Muscle of back (tissue), 13 donors: ENCODE measurements around the gene NYAP1. TPM values are rescaled to one million over a fixed set of nuclear protein-coding genes. Genes with fewer than 3 reads are reported as not detected.
"Not testable (repeated sequence)": the region's sequence is repeated elsewhere in the genome, so short reads cannot be mapped to it uniquely, and the experiment has no call there.

Source experiments
- DNase-seq, 3 donors: peaks; one replicate each; pipeline versions ENCODE4 v3.0.0 to v3.0.0-alpha.2; 2013
- long read RNA-seq, 9 donors: transcript quantifications; one replicate each; lab custom pipeline, GENCODE V29; 2026
- polyA plus RNA-seq, 10 donors: library from polyadenylated mRNA; unstranded; fragments of 120-200 nt; gene quantifications; one replicate each; pipeline ENCODE4 v1.2.1, GENCODE V29; 2013; ENCODE audit not compliant: insufficient read length in 10 of 10

Gene NYAP1
- polyA plus RNA-seq = 1 to 10 TPM; 1.1 to 3.4 (median 1.7) TPM
- long read RNA-seq, donor 1 = 0 reads
- long read RNA-seq, donor 2 = 0 reads
- long read RNA-seq, donor 3 = 0 reads
- long read RNA-seq, donor 4 = 0 reads
- long read RNA-seq, donor 5 = 0 reads
- long read RNA-seq, donor 6 = 0 reads
- long read RNA-seq, donor 7 = 0 reads
- long read RNA-seq, donor 8 = 0 reads
- long read RNA-seq, donor 9 = 0 reads

DNA sequence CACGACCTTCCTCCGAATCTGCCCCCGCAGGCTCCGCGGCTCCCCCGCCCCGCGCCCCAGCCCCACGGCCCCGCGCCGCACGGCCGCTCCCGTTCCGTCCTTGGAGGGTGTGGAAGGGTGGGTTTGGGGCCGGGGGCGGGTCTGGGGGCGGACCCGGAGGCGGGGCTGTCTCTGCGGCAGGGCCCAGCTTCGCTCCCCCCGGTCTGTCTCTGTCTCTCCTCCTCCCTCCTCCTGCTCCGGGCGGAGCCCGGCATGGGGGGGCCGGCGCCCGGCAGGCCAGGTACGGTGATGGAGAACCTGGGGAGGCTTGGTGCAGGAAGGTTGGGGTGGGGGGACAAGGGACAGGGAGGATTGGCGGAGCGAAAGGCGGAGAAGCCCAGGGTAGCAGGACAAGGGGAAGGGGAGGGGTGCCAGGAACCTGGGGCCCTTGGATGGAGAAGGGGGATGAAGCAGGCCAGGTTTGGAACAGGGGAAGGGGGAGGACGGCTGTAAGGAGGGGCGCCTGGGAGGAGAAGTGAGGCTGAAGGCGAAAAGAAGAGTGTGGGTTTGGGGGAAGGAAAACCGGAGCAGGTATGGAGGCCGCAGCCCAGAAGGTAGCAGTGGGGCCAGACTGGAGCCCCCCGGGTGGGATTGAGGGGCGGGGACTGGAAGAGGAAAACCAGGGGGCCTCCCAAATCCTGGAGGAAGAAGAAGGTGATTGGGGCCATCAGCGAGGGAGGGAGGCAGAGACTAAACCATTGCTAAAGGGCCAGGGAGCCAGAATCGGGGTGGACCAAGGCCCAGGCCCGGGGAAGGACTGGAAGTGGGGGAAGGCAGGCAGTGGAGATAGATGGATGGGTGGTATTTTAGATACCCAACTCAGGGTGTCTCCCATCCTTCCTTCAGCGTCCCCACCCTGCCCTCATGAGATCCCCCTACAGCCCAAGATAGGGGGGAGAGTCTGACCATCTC is at the start of gene NYAP1:
Gene NYAP1, plus strand, starts transcription at position 206 of the 951 bp plus-strand sequence. CDS start 1,385 bp downstream, outside the sequence.
- peak in 2 of 3 donors; percentile 81 to 90 for DNase-seq

- no peak for DNase-seq
These were observed 49.2 kb upstream of the NYAP1 start for GRCh38 chr7:100434297-100435144.

DNA sequence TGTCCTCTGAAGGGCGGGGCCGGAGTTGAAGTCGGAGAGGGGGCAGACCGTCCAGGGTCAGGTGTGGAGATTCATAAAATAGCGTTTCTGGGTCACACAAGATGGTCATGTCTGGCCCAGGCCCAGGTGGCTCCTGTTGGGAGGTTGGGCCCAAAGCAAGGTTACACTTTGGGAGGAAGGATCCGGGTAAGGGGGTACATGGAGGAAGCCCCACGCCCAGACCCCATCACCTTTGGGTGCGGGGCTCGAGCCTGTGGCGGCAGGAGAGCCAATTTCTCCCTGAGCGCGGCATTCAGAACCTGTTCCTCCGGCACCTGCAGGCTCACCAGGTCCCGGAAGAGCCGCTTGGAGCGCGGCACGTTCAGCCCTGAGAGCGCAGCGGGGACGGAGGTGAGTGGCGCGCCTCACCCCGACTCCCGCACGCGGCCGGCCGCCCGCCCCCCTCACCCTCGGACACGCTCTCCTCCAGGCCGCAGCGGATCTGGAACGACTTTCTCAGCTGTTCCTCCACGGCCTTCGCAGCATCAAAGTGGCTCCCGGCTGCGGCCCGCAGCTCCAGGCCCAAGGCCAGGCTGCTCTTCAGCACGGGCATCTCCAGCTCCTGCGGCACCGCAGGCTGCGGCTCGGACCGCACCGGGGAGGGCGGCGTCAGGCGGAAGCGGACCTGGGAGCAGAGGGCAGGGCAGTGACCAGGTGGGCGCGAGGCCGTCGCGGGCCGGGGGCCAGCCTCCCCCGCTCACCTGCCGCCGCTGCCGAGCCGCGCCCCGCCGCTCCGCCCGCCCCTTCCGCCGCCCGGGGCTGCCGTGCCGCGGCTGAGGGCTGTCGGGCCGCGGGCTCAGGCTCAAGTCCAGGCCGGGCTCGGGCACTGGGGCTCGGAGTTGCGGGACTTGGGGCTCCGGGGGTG is 48.1 kb upstream of the NYAP1 start:
- DNase-seq = peak in 2 of 3 donors; percentile 34 to 77

- DNase-seq = peak in 1 of 3 donors; percentile 22
These were observed 46.3 kb upstream of the NYAP1 start for GRCh38 chr7:100437150-100438100.

DNA sequence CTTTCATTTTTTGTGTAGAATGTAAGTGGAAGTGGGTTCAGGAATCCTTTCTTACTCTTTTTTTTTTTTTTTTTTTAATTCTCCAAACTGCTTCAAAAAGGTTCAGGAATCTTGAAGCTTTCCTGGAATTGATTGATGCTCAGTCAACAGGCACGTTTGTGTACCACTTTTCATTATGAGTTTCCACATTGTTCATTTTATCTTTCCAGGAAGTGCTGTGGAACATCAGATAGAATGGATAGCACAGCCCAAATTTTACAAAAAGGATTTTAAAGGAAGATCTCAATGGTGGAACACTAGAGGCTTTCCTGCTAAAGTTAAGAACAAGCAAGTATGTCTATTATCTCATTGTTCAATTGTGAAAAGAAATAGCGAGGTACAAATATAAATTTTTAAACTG is 45.6 kb upstream of the NYAP1 start:
- no peak for DNase-seq

DNA sequence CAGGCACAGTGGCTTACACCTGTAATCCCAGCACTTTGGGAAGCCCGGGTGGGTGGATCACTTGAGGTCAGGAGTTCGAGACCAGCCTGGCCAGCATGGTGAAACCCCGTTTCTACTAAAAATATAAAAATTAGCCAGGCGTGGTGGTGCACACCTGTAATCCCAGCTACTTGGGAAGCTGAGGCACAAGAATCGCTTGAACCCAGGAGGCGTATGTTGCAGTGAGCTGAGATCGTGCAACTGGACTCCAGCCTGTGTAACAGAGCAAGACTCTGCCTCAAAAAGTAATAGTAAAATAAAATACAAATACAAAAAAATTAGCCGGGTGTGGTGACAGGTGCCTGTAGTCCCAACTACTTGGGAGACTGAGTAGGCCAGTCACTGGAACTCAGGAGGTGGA is 45.0 kb upstream of the NYAP1 start:
- not testable (repeated sequence) for DNase-seq

GRCh38 chr7:100439244-100439643 is 44.5 kb upstream of the NYAP1 start:
- not testable (repeated sequence) for DNase-seq

DNA sequence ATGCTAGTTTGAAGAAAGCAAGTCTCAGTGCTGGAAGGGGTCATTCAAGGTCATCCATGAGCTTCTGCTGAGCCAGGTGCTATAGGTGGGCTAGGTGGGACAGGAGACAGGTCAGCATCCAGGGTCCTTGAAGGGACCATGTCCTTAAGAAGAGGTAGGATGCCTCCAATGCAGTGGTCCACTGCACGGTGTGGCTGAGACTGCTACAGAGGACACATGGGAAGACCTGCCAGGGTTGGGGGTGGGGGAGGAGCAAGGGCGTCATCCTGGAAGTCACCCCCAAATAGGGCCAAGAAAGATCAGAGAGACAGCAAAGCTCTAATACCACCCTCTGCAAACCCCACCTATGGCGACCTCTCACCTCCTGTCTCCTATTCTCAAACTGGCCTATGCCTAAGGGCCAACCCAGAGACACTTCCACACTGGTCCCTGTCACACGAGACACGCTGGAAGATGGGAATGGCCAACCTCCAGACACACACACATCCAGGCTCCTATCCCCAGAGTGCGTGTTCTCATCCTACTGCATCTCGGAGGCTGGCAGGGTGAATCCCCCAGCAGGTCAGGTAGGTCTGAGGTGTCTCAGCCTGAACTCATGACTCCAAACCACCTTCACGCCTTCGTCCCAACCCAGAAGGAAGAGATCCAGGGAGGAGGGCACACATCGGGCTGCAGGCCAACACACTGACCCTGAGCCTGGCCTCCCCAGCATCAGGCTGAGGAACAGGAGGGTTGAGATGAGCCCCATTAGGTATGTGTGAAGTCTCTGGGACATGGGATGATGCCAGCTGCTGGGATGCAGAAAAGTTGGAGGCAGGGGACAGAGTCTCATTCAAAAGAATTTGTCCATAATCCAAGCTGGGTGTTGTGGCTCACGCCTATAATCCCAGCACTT is 41.8 kb upstream of the NYAP1 start:
- no peak for DNase-seq

GRCh38 chr7:100443096-100443840 is 40.5 kb upstream of the NYAP1 start:
- no peak for DNase-seq

DNA sequence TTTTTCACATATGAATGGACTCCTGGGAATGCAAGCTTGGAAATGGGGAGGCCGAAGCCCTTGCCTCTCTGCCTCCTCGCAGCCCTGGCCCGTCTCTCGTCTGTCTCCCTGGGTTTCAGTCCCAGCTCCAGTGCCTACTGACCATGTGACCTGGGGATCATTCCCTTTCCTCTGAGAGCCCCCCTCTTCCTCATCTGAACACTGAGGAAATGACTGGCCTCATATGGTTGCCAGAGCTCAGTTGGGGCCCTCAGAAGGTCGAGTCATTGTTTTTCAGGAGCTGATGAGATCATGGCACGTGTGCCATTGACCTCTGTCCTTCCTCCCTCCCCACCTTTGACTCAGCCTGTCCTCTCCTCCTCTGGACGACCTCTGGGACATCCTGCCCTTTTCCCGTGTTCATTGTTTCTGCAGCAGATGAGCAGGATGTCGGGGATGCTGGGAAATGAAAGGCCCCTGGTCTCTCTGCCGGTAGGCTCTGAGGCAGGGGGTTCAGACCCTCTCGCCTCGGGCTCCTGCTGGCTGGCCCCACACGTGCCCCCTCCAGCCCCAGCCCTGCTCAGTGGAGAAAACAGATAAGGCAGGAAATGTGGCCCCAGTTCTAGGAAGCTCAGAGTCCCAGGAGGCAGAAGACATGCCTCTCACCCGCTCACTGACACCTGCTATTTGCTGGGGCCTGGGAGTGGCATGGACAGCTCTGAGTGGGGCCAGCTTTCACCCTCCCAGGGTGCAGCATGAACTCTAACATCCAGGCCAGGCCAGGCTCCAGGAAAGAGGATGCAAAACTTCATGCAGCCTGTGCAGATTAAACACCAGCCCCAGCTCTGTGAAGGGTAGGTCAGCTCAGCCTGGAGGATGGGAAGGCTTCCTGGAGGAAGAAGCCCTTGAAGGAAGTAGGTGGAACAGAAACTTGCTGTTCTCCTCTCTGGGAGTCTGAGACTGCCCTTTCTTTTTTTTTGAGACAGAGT is 39.1 kb upstream of the NYAP1 start:
- DNase-seq = peak in 1 of 3 donors; percentile 70

GRCh38 chr7:100446040-100446439 is 37.7 kb upstream of the NYAP1 start:
- no peak for DNase-seq

DNA sequence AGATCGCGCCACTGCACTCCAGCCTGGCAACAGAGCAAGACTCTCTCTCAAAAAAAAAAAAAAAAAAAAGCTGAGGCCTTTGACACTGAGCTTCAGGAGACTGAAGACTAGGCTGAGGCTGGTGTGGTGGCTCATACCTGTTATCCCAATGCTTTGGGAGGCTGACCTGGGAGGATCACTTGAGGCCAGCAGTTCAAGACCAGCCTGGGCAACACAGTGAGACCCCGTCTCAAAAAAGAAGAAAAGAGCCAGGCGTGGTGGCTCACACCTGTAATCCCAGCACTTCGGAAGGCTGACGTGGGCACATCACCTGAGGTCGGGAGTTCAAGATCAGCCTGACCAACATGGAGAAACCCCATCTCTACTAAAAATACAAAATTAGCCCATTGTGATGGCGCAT is 36.4 kb upstream of the NYAP1 start:
- not testable (repeated sequence) for DNase-seq

GRCh38 chr7:100449190-100449795 is 34.4 kb upstream of the NYAP1 start:
- no peak for DNase-seq

DNA sequence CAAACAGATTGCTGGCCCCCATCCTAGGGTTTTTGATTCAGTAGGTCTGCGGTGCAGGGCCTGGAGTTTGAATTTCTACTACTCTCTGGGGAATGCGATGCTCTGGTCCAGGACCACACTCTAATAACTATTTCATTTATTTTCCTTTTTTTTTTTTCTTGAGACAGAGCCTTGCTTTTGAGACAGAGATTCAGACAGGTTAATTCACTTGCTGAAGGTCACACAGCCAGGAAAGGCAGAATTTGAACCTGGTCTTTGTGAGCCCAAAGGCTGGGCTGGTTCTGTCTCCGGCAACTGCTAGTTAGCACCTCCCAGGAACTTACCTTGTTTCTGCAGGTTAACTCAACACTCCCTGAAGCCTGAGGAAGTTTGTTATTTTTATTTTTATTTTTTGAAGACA is 31.2 kb upstream of the NYAP1 start:
- DNase-seq = no peak

DNA sequence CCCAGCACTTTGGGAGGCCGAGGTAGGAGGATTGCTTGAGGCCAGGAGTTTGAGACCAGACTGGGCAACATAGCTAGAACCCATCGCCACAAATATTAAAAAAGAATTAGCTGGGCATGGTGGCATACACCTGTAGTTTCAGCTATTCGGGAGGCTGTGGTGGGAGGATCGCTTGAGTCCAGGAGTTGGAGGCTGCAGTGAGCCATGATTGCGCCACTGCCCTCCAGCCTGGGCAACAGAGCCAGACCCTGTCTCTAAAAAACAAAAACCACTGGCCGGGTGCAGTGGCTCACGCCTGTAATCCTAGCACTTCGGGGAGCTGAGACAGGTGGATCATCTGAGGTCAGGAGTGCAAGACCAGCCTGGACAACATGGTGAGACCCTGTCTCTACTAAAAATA is 29.9 kb upstream of the NYAP1 start:
- not testable (repeated sequence) for DNase-seq

GRCh38 chr7:100455206-100455605 is 28.5 kb upstream of the NYAP1 start:
- DNase-seq = no peak
